ENCODE data around the gene ELP5.

The ELP5 gene

GRCh38 chr17:7295230-7296180 lies 43.5 kb downstream of the ELP5 start:
- no peak overlapping the region for H3K4me3 ChIP-seq (ENCODE audit: low read length)
- no peak for DNase-seq (ENCODE audit: low read depth)
- no peak for TF ChIP-seq CTCF (conservative IDR thresholded peaks at IDR 0.05; ENCODE audit: low read length)

- no peak overlapping the region for H3K4me3 ChIP-seq (ENCODE audit: low read length)
- peak; percentile 79 for DNase-seq (ENCODE audit: low read depth)
- peak; percentile 56 for TF ChIP-seq CTCF (conservative IDR thresholded peaks at IDR 0.05; ENCODE audit: low read length)
Measured at GRCh38 chr17:7296189-7296861, 44.3 kb downstream of the ELP5 start.

GRCh38 chr17:7304179-7304578 lies 52.2 kb downstream of the ELP5 start:
- TF ChIP-seq CTCF (conservative IDR thresholded peaks at IDR 0.05; ENCODE audit: low read length): no peak
- H3K4me3 ChIP-seq (ENCODE audit: low read length): no peak overlapping the region
- no peak for DNase-seq (ENCODE audit: low read depth)

GRCh38 chr17:7306911-7307685 lies 55.1 kb downstream of the ELP5 start, which contains the start of gene EIF5A:
Gene EIF5A, plus strand, starts transcription at chr17:7307628. Its CDS starts 2,008 bp downstream, at chr17:7309636.
- peak within 1 kb of the TSS; percentile 93 for H3K4me3 ChIP-seq (ENCODE audit: low read length)
- peak; percentile 100 for DNase-seq (ENCODE audit: low read depth)
- no peak for TF ChIP-seq CTCF (conservative IDR thresholded peaks at IDR 0.05; ENCODE audit: low read length)

GRCh38 chr17:7307686-7308624 lies 55.9 kb downstream of the ELP5 start:
- TF ChIP-seq CTCF (conservative IDR thresholded peaks at IDR 0.05; ENCODE audit: low read length): no peak
- peak overlapping the region; percentile 93 for H3K4me3 ChIP-seq (ENCODE audit: low read length)
- DNase-seq (ENCODE audit: low read depth): peak; percentile 39
